ENCODE results near the gene WDR33. TPM values are rescaled to one million over a fixed set of nuclear protein-coding genes. Genes with fewer than 3 reads are reported as not detected.

The WDR33 gene
- total RNA-seq, 2 donors from 2014 or later: 16.1 to 16.8 TPM

- Histone ChIP-seq H3K27me3 (no peaks in the 10 kb centered on the region), H3K4me1 (peaks cover 0 to 97% of the 10 kb centered on the region in 2 donors), H3K4me3 (no peak overlapping the region), H3K36me3 (peaks cover 63% of the 10 kb centered on the region), H3K27ac (peak overlapping the region; percentile 82 to 88), H3K9me3 (no peaks in the 10 kb centered on the region)
- DNase-seq (ENCODE audit: low spot score): no peak
- no peak for TF ChIP-seq CTCF (IDR thresholded peaks at IDR 0.05)
Measured at GRCh38 chr2:127652786-127653357, 158.1 kb downstream of the WDR33 start.

- peak; percentile 89 for DNase-seq (ENCODE audit: low spot score)
- no peak overlapping the region for H3K4me3 ChIP-seq
- no peaks in the 10 kb centered on the region for H3K9me3 ChIP-seq
- peaks cover 0 to 97% of the 10 kb centered on the region in 2 donors for H3K4me1 ChIP-seq
- H3K36me3 ChIP-seq: peaks cover 55% of the 10 kb centered on the region
- no peaks in the 10 kb centered on the region for H3K27me3 ChIP-seq
- TF ChIP-seq CTCF (IDR thresholded peaks at IDR 0.05): no peak
- peak overlapping the region; percentile 82 to 88 for H3K27ac ChIP-seq
Measured at GRCh38 chr2:127651971-127652550, 158.9 kb downstream of the WDR33 start.

GRCh38 chr2:127651381-127651809 lies 159.6 kb downstream of the WDR33 start:
- Histone ChIP-seq H3K27ac (peak overlapping the region; percentile 82 to 88), H3K36me3 (peaks cover 53% of the 10 kb centered on the region), H3K4me3 (no peak overlapping the region), H3K9me3 (no peaks in the 10 kb centered on the region), H3K4me1 (peaks cover 0 to 97% of the 10 kb centered on the region in 2 donors), H3K27me3 (no peaks in the 10 kb centered on the region)
- DNase-seq (ENCODE audit: low spot score): no peak
- TF ChIP-seq CTCF (IDR thresholded peaks at IDR 0.05): no peak

Other genes starting within 250 kb of the WDR33 start
- under 1 TPM in 1 of 2 donors, not detected in 1; 0.24 TPM for gene GPR17, start 165.0 kb downstream of the WDR33 start, total RNA-seq
- gene LIMS2, start 135.6 kb downstream of the WDR33 start, total RNA-seq: 10 to 100 TPM; 80.2 to 91.7 TPM
- 1 to 10 TPM; 3.8 to 5.9 TPM for gene SFT2D3, start 109.7 kb downstream of the WDR33 start, total RNA-seq
- 10 to 100 TPM in 1 of 2 donors, 1 to 10 TPM in 1; 8.6 to 11.7 TPM for gene POLR2D, start 47.0 kb upstream of the WDR33 start, total RNA-seq
- 1 to 10 TPM; 7.4 to 10.0 TPM for gene AMMECR1L, start 74.8 kb upstream of the WDR33 start, total RNA-seq
- 1 to 10 TPM; 7.4 to 8.9 TPM for gene SAP130, start 216.9 kb upstream of the WDR33 start, total RNA-seq

Data from right atrium auricular region (tissue), 2 donors.